A549 treated with AZD2906 at 1 μM for 4 hours (cell line): Measurements from ENCODE around the gene CHRNG. TPM values are rescaled to one million over a fixed set of nuclear protein-coding genes. Genes with fewer than 3 reads are reported as not detected.

Experiments used
- total RNA-seq: library from RNA; stranded (reverse); fragments of 200-300 nt; extraction: Qiagen RNA extraction; gene quantifications from 5 replicates; pipeline ENCODE4 v1.2.3, GENCODE V29; 2022

Gene CHRNG, protein sequence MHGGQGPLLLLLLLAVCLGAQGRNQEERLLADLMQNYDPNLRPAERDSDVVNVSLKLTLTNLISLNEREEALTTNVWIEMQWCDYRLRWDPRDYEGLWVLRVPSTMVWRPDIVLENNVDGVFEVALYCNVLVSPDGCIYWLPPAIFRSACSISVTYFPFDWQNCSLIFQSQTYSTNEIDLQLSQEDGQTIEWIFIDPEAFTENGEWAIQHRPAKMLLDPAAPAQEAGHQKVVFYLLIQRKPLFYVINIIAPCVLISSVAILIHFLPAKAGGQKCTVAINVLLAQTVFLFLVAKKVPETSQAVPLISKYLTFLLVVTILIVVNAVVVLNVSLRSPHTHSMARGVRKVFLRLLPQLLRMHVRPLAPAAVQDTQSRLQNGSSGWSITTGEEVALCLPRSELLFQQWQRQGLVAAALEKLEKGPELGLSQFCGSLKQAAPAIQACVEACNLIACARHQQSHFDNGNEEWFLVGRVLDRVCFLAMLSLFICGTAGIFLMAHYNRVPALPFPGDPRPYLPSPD
- not detected in 5 replicates for total RNA-seq

DNA sequence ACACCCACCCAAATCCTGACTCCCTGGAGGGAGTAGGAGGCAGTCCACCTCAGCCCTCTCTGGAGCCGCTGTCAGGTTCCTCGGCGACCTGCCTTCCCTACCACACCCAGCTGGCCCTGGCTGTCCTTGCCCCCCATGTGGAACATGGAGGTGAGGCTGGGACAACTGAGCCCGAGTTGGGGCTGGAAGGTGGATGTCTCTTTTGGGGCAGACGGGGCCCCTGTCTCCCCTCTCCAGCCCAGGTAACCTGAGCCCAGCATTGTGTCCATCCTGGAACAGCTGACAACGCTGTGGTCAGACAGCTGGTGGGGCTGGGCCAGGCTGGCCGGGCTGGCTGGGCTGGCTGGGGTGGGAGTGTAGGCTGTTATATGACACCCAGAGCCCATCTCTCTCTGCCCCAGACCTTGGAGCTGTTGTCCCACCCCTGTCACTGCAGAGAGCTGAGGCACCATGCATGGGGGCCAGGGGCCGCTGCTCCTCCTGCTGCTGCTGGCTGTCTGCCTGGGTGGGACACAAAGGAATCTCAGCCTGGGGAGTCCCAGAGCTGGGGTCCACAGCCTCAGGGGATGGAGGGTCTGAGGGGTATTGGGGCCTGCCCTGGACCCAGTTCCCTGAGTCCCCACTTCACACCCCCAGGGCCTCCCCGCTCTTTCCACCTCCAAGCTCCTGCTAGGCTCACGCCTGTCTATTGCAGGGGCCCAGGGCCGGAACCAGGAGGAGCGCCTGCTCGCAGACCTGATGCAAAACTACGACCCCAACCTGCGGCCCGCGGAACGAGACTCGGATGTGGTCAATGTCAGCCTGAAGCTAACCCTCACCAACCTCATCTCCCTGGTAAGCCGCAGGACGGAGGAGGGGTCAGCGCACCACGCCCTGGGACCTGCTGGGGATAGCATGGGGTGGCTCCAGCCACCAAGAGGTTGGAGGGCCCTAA lies at the start of gene CHRNG:
Gene CHRNG, plus strand, starts transcription at position 395 of the 934 bp plus-strand sequence. Its CDS starts 56 bp downstream, at position 451.

DNA sequence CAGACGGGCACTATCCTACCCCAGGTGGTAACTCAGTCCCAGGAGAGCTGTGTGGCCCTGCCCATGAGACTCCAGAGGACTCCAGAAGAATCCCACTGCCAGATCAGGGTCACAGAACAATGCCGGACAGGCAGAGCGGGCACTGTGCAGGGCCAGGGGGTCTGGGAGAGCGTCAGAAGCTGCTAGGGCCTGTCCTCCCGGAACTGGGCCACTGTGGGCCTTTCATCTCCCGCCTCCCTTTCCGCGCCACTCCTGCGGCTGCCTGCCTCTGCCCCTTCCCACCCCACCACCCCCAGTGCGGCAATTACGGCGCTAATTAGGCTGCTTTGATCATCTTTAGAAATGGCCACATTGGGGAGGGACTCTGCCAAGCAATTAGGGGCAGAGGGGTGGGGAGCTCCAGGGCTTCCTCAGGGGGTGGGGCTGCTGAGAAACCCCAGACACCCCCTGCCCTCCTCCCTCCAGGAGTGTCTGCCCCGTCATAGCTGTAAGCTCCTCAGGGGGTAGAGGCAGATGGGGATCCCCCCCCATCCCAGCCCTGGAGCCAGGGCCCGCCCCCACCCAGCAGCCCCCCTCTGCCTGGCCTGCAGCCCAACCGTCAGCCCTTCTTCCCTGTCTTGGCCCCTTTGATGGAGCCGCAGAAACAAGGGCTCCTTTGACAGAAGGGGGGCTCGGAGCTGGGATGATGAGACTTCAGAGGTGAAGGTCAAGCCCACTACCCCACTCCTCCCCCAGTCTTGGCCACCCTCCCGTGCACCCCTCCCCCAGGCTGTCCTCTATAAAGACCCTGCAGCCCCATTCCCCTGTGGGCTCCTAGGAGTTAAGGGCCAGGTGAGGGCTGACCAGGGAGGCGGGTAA lies 19.7 kb upstream of the CHRNG start, which contains the start of gene PRSS56:
Gene PRSS56, plus strand, starts transcription at position 808 of the 858 bp plus-strand sequence. CDS start 211 bp downstream, outside the sequence.

DNA sequence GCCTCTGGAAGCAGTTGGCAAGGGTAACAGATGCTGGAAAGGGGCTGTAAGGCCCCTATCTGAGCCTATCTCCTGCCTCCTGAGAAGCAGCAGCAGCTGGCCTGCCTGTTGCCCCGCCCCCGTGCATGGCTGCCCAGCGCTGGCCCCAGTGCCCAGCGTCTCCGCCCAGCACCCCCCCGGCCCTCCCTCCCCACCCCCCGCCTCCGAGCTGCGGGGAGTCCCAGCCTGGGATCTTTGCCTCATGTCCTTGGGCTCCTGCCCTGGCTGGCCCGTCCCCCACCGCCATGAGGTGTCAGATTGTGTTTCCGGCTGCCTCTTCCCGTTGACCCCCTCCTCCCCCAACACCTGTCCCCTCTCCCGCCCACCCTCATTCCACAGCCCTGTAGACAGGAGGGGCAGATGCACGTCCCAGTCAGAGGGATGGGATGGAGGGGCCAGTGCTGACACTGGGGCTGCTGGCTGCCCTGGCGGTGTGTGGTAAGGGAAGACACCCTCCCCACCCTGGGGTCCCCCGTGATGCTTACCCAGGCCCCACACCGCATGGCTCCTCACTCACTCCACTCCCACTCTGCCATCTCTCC lies 13.6 kb upstream of the CHRNG start, which contains the start of gene CHRND:
Gene CHRND, plus strand, starts transcription at position 370 of the 581 bp plus-strand sequence. Its CDS starts 56 bp downstream, at position 426.

DNA sequence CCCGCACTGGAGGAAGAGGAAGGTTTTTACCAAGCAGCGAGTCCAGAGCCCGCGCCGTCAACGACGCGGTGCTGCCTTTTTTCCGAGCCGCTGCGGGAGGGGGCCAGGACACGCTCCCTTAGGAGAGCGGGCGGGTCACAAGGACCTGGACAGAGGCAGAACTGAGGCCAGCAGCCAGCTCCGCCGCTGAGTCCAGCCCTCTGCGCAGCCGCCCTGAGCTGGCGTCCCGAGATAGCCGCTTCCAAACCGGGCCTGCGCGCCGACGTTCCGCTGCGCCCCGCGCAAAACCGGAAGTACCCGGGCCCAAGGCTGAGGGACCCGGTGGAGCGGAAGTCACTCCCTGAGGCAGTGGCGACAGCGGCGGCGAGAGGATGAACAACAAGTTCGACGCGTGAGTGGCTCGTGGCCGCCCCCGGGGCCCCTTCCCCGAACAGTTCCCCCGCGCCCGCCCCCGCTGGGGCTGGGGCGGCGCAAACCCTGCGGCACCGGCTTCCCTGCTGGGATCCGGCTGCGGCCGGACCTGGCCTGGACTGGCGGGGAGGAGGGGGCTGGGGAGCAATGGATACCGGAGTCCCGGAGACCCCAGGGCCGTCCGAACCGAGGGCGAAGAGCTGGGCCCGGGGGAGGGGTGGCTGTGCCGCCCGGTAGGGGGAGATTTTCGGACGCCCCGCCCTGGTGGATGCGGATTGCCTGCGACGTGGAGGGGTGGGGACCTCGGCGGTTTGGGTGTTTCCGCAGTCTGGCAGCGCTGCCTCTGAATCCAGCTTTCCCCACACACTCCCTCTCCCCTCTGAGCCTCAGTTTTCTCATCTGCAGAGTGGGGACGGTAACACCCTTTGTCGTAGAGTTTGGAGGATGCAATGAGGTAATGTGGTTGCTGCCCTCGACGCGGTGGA lies 11.1 kb downstream of the CHRNG start, which contains the start of the genes EIF4E2 and TIGD1:
Gene EIF4E2, plus strand, starts transcription at position 336 of the 896 bp plus-strand sequence. Its CDS starts 36 bp downstream, at position 372.
Gene TIGD1, minus strand, starts transcription at position 204 of the 896 bp plus-strand sequence. CDS start 675 bp downstream, outside the sequence.

Other genes with a start within 250 kb of the CHRNG start
- gene ALPP, start 160.9 kb upstream of the CHRNG start, total RNA-seq, result 16.1 to 18.1 TPM (median 16.2 TPM) in 5 replicates
- 0.33 to 0.55 TPM (median 0.50 TPM) in 5 replicates for gene ALPG, start 132.8 kb upstream of the CHRNG start, total RNA-seq
- gene ALPI, start 83.5 kb upstream of the CHRNG start, total RNA-seq, result 0.05 TPM in 1 of 5 replicates, not detected in the others
- 0.15 to 0.25 TPM (median 0.23 TPM) in 5 replicates for gene ECEL1, start 51.9 kb upstream of the CHRNG start, total RNA-seq
- gene PRSS56, start 19.3 kb upstream of the CHRNG start, total RNA-seq, result 0.06 to 0.17 TPM (median 0.09 TPM) in 5 replicates
- not detected in 5 replicates for gene CHRND, start 13.5 kb upstream of the CHRNG start, total RNA-seq
- gene TIGD1, start 10.9 kb downstream of the CHRNG start, total RNA-seq, result 3.9 to 4.6 TPM (median 4.3 TPM) in 5 replicates
- 83.5 to 210 TPM (median 86.1 TPM) in 5 replicates for gene EIF4E2, start 11.0 kb downstream of the CHRNG start, total RNA-seq
- 3.5 to 5.3 TPM (median 4.2 TPM) in 5 replicates for gene EFHD1, start 93.9 kb downstream of the CHRNG start, total RNA-seq
- 22.6 to 29.0 TPM (median 26.3 TPM) in 5 replicates for gene GIGYF2, start 157.6 kb downstream of the CHRNG start, total RNA-seq
- not detected in 5 replicates for gene KCNJ13, start 236.9 kb downstream of the CHRNG start, total RNA-seq